ENCODE results near the gene EPOP.

Gene EPOP

GRCh38 chr17:38703742-38704605 lies 29.2 kb upstream of the EPOP start:
- no peak overlapping the region for H3K4me3 ChIP-seq (IDR thresholded peaks at IDR 0.05; ENCODE audit: insufficient read depth, low read depth, low read length)
- H3K27me3 ChIP-seq (ENCODE audit: insufficient read depth, low read depth): no peaks in the 10 kb centered on the region
- H3K4me2 ChIP-seq: peak overlapping the region; percentile 98
- H3K27ac ChIP-seq: peak overlapping the region; percentile 98
- H4K20me1 ChIP-seq (ENCODE audit: insufficient read depth): no peaks in the 10 kb centered on the region
- H3K36me3 ChIP-seq (ENCODE audit: insufficient read depth): no peaks in the 10 kb centered on the region; the same call in 1 of the 2 replicates
- no peak for TF ChIP-seq CTCF (conservative IDR thresholded peaks at IDR 0.05; ENCODE audit: low read depth, low read length)
- H3K79me2 ChIP-seq (ENCODE audit: insufficient read depth, low read depth): peaks cover 29% of the 10 kb centered on the region
- peaks cover 39% of the 10 kb centered on the region for H3K4me1 ChIP-seq (ENCODE audit: low read depth, poor library complexity, severe bottlenecking)
- H2AFZ ChIP-seq (ENCODE audit: low read depth): peak overlapping the region; percentile 51
- peak overlapping the region; percentile 97 for H3K9ac ChIP-seq

GRCh38 chr17:38702916-38703741 lies 28.4 kb upstream of the EPOP start:
- TF ChIP-seq CTCF (conservative IDR thresholded peaks at IDR 0.05; ENCODE audit: low read depth, low read length): 0 out of 2 replicates have a peak, but pooled peaks have one; percentile 14
- Histone ChIP-seq H3K36me3 (ENCODE audit: insufficient read depth) (no peaks in the 10 kb centered on the region; the same call in 1 of the 2 replicates), H4K20me1 (ENCODE audit: insufficient read depth) (no peaks in the 10 kb centered on the region), H3K4me1 (ENCODE audit: low read depth, poor library complexity, severe bottlenecking) (peaks cover 42% of the 10 kb centered on the region), H3K4me3 (IDR thresholded peaks at IDR 0.05; ENCODE audit: insufficient read depth, low read depth, low read length) (no peak overlapping the region), H2AFZ (ENCODE audit: low read depth) (peak overlapping the region; percentile 51), H3K4me2 (peak overlapping the region; percentile 98), H3K79me2 (ENCODE audit: insufficient read depth, low read depth) (peaks cover 28% of the 10 kb centered on the region), H3K27ac (peak overlapping the region; percentile 98), H3K9ac (peak overlapping the region; percentile 97), H3K27me3 (ENCODE audit: insufficient read depth, low read depth) (no peaks in the 10 kb centered on the region)

DNA sequence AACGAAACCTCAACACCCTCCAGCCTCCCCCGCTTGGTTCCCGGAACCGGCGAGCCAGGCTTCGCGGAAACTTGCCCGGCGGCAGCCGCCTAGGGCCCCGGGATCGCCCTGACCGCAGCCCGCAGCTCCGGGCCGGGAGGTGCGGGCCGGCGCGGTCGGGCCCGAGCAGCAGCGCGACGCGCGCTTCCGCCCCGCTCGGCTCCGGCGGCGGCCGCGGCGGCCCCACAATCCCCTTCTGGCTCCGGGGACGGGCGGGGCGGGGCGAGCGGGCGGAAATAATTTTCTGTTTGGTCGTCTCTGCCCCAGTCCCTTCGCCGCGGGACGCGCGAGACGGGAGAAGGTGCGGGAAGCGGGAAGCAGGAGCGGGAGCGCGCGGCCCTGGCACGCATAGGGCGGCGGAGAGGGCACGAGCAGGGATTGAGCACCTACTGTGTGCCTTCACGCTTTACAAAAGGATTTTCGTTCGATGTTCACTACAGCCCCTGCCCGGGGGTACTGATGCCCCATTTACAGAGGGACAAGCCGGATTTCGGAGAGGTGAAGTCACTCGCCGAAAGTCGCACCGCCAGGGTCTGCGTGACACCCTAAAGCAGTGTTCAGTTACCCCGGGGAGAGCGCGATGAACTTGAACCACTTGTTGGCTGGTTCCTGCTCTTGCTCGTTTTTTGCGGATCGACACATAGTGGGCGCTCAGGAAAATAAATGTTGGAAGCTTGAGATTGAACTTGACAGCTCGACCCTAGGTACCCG lies 27.6 kb upstream of the EPOP start:
- peaks cover 42% of the 10 kb centered on the region for H3K4me1 ChIP-seq (ENCODE audit: low read depth, poor library complexity, severe bottlenecking)
- H3K4me3 ChIP-seq (IDR thresholded peaks at IDR 0.05; ENCODE audit: insufficient read depth, low read depth, low read length): no peak overlapping the region
- H4K20me1 ChIP-seq (ENCODE audit: insufficient read depth): no peaks in the 10 kb centered on the region
- no peak; the same call in 1 of the 2 replicates for TF ChIP-seq CTCF (conservative IDR thresholded peaks at IDR 0.05; ENCODE audit: low read depth, low read length)
- H3K4me2 ChIP-seq: peak overlapping the region; percentile 98
- H3K79me2 ChIP-seq (ENCODE audit: insufficient read depth, low read depth): peaks cover 21% of the 10 kb centered on the region
- H3K36me3 ChIP-seq (ENCODE audit: insufficient read depth): no peaks in the 10 kb centered on the region
- peak overlapping the region; percentile 97 for H3K9ac ChIP-seq
- H2AFZ ChIP-seq (ENCODE audit: low read depth): peak overlapping the region; percentile 60
- H3K27me3 ChIP-seq (ENCODE audit: insufficient read depth, low read depth): no peaks in the 10 kb centered on the region
- H3K27ac ChIP-seq: peak overlapping the region; percentile 98

GRCh38 chr17:38701504-38702165 lies 26.9 kb upstream of the EPOP start:
- peak overlapping the region; percentile 98 for H3K27ac ChIP-seq
- no peaks in the 10 kb centered on the region for H4K20me1 ChIP-seq (ENCODE audit: insufficient read depth)
- no peak for TF ChIP-seq CTCF (conservative IDR thresholded peaks at IDR 0.05; ENCODE audit: low read depth, low read length)
- H3K27me3 ChIP-seq (ENCODE audit: insufficient read depth, low read depth): no peaks in the 10 kb centered on the region
- H3K4me2 ChIP-seq: peak overlapping the region; percentile 89
- H2AFZ ChIP-seq (ENCODE audit: low read depth): peak overlapping the region; percentile 60
- no peaks in the 10 kb centered on the region for H3K36me3 ChIP-seq (ENCODE audit: insufficient read depth)
- no peak overlapping the region for H3K4me3 ChIP-seq (IDR thresholded peaks at IDR 0.05; ENCODE audit: insufficient read depth, low read depth, low read length)
- peaks cover 14% of the 10 kb centered on the region for H3K79me2 ChIP-seq (ENCODE audit: insufficient read depth, low read depth)
- peak overlapping the region; percentile 97 for H3K9ac ChIP-seq
- H3K4me1 ChIP-seq (ENCODE audit: low read depth, poor library complexity, severe bottlenecking): peaks cover 35% of the 10 kb centered on the region

All from KMS-11 (cell line).